GM04504 (cell line): ENCODE measurements around the gene ALDH18A1.

ENCODE experiments used
- DNase-seq: peaks from one replicate; pipeline ENCODE4 v3.0.0-alpha.2; 2012; ENCODE audit warnings: low read depth

Gene ALDH18A1

DNA sequence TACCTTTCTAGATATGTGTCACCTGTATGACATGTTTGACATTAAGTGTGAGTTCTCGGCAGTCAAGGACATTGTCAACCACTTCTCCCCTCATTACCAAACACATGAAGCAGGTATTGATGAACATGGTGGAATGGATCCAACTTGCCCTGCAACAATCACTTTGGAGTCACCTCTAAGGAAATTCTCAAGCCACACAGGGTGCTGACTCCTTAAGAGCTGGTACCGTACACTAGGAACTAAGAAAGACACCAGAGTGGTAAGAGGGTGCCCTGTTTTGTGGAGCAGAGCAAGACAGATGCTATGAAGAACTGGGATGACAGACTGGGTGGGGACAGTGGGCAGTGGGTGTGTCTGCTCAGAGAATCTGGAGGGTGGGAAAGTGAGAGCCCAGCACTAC lies 77.9 kb downstream of the ALDH18A1 start:
- no peak for DNase-seq

DNA sequence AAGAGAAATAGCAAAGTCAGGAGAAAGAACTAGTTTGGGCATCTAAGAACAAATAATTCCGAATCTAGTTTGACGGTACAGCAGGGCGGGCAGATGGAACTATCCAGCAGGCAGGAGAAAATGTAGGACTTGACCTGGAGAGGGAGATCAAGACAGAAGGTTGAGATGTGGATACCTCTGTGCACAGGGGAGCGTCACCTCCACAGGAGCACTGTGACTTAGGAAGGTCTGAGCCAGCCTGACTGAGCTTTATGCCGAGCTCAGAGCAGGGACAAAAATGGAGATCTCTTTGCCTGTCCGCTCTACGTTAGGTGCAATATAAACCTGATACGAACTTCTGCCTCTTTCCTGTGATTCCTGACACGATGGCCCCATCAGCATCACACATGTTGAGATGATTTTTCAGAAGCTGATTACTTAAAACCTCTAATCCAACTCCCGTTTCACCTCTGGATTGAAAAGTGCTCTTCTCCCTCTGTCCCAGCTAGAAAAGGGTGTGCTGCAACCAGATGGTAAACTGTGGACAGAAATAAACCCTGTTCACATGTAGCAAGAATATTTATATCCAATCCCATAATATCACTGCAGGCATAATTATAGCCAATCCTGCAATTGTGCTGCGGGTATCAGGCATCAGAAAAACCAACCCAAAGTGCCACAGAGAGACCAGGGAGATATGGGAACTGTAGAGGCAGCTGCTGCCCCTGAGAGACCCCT lies 81.7 kb downstream of the ALDH18A1 start:
- no peak for DNase-seq

DNA sequence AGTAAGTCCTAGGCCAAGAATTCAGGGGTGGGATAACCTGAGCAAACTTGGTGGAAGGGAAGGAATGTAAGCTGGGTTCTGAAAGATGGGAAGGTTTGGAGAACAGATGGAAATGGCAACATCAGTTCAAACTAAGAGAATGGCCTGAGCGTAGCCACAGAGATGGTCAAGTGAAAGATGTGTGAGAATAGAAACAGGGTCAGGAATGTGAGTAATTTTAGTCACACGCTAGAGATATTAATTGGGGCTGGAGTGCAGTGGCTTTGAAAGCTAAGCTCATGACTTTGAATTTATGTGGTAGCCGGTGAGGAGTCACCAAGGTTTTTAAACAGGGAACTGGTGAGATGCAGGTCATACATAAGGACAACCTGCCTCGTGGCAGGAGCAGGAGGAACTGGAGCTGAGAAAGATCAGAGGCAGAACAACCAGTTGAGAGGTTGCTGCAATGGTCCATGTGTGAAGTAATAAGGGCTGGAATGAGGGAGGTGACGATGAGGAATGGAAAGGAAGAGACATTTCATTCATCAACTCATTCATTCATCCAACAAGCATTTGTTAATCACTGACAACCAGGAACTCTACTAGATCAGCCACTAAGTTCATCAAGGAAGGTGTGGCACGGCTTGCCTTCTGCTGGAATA lies 82.4 kb downstream of the ALDH18A1 start:
- no peak for DNase-seq

DNA sequence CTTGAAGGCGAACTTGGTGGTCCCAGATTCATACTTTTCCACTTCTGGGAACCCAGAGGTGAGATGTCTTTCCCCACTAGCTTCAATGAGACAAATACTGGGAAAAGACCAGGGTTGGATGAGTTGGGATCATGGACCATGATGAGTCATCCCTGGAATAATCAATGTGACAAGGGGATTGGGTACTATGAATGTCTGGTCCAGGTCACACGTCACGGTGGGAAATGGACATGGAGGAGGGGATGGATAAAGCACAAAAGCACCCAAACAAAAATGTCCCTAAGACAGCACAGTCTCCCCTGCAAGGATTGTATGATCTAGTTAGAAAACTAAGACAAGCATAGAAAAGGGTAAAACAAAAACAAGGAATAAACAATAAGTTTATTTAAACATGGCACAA lies 83.0 kb downstream of the ALDH18A1 start:
- no peak for DNase-seq

DNA sequence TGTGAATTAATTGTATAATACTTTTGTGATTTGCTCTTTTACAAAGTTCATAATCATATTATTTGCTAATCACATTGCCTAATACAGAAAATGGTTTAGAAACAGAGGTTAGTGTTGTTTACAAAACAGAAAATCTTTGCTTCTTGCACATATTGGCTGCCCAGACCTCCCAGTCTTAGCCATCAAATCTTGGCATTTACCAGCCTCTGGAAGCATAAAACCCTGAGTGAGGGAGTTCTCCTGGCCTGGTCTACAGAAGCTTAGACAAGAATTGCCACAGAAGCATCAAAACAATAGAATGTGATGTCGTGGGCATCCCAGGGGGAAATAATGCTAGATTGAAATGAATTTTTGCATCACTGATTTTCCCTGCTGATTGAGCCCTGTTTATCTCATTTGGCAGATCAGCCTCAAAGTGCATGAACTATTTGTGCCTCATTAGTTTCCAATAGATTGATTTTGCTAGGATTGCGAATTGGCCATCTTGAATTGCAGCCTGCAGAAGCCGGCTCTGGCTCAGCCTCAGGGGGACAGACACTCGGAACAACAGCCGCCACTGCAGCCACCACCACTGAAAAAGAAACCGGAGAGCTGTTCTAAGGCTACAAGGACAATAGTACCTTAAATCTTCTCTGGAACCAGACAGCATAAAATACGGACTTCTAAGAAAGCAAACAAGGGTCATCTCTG lies 84.2 kb downstream of the ALDH18A1 start:
- DNase-seq: no peak

DNA sequence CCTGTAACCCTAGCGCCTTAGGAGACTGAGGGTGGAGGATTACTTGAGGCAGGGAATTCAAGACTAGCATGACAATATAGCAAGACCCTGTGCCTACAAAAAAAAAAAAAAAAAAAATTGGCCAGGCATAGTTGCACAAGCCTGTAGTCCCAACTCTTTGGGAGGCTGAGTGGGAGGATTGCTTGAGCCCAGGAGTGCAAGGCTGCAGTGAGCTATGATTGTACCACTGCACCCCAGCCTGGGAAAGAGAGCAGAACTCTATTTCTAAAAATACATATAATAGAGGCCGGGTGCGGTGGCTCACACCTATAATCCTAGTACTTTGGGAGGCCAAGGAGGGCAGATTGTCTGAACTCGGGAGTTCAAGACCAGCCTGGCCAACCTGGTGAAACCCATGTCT lies 85.1 kb downstream of the ALDH18A1 start:
- no peak for DNase-seq

DNA sequence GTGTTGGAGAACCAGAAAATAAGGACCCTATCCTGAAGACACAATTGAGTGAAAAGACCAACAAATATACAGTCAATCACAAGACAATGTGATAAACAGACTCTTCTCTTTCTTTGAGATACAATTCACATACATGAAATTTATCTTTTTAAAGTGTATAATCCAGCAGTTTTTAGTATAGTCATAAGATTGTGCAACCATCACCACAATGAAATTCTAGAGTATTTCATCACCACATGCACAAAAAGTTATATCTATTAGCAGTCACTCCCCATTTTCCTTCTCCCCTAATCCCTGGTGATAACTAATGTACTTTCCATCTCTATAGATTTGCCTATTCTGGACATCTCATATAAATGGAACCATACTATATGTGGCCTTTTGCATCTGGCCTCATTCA lies 87.1 kb downstream of the ALDH18A1 start:
- DNase-seq: no peak

DNA sequence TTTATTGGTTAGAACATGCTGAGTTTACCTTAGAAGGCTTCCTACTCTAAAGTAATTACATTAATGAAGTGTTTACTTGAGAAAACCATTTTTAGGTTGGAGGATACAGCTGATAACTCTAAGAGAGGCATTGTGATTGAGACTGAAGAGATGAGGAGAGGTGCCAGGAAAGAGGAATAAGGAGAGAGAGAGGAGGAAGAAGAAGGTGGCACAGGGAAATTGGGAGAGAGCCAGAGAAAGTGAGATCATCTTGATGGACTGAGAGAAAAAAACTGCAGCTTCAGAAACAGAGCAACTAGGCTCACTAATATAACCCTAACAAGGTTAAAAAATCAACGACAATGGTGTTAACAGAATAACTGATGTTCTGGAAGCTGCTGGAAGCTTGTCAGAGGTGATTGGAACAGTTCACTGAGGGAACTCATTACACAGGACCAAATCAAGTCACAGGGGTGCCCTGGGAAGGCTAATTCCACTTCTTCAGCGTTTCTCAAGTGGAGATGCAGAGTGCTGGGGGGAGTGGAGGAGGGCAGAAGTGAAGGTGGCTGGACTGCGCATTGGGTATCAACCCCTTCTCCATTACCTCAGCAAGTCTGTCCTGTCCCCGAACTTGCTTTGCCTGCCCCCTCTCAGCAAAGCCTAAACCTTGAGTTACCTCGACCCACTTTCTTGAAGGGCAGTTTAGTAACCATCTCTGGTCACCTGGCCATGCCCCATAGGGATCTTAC lies 88.4 kb downstream of the ALDH18A1 start:
- no peak for DNase-seq

DNA sequence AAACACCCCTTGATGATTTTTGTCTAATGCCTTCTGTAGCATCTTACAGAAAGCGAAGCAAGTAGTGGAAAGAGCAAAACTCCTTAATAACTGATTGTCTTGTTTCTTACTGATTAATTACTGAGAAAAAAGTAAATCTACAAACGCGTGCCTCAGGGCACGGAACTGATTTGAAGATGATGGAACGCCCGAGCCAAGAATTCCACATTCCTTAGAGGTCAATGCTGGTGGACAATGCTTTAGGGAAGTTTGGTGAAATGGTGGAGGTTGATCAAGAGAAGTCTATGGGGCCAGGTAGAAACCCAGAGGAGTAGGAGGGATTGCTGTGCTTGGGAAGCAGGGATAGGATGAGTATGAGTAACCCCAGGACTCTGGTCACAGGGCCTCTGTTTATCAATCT lies 90.4 kb downstream of the ALDH18A1 start:
- DNase-seq: no peak

DNA sequence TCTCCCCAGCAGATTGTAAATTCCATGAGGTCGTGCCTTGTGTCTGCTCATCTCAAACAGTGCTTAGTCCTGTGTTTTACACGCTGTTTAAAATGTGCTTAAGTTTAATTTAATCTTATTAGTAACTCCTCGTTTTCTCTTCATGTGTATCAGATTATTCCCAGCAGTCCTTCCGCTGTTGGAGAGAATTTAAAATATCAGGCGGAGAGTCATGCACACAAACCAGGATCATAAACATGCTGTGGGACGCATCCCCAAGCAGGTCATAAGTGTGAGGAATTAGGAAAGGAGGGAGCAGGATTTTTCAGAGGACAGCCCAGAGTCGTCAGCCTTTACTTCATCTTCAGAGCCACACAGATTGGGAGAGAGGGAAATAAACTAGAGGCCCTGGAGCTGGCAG lies 91.2 kb downstream of the ALDH18A1 start:
- no peak for DNase-seq

DNA sequence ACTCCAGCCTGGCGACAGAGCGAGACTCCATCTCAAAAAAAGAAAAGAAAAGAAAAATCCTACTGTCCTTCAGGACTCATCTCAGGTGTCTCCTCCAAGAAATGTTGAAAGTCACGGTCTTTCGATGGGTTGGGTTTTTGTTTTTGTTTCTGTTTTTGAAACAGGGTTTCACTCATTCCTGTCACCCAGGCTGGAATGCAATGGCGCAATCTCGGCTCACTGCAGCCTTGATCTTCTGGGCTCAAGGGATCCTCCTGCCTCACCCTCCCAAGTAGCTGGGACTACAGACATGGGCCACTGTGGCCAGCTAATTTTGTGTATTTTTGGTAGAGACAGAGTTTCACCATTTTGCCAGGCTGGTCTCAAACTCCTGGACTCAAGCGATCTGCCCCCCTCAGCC lies 92.2 kb downstream of the ALDH18A1 start:
- DNase-seq: no peak

DNA sequence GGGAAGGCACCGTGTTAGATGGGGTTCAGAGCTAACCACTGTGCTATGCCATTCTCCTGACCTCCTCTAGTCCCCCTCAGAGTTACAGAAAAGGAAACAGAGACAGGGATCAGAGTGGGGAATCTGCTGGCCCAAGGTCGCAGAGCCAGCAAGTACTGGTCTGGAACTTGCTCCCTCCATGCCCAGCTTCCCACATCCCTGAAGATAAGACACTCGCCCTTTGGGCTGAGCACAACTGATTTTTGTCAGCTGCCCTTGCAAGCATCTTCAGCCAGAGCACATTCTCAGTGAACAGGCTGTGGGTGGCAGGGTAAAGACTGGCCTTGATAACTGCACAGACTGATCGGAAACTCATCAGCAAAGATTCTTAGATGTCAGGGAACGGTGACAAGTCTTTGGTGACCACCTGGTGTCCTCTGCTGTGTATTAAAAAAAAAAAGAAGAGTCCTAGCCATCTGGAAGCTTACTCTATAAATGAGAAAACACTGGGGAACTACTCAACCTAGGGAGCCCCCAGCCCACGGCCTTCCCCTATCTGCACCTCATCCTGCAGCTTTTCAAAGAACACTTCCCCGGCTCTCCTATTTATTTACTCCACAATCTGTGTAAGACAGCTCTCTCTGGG lies 94.1 kb downstream of the ALDH18A1 start:
- no peak for DNase-seq

DNA sequence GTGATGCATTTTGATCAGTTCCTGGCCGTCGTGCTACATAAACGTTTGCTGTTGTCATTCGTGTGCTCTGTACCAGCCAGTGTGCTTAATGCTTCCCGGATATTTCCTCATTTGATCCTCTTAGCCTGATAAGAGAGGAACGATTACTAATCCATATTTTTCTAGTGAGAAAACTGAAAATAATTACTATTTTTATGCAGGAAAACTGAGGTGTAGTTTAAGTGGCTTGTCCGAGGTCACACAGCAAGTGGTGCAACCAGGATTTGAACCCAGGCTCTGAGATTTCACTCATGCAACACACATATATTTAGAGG lies 94.7 kb downstream of the ALDH18A1 start:
- DNase-seq: no peak

DNA sequence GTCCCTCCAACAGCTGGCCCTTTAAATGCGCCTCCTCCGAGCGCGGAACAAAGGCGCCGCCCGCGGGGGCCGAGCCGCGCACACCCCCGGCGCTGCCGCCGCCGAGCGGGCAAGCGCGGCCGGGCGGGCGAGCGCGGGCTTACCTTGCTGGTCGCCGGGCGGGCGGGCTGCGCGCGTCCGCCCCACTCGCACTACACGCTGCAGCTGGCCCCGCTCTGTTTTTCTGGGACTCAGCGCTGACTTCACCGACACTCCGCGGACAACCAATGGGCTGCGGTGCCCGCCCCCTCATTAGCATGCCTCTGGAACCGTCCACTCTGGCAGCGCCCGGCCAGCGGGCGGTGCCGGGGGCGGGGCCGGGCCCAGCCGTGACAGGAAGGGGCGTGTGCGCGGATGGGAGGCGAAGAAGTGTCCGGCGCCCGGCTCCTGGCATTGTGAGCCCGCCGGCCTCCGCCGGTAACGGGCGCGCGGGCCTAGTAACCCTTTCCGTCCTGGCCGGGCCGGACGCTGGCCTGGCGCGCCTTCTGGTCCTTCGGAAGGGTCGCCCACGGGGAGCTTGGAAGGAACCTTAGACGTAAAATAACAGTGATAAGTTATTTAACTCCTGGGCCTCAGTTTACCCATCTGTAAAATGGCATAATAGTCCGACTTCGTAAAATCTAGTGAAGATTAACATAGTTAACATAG lies 95.2 kb downstream of the ALDH18A1 start, which contains the start of gene SORBS1:
Gene SORBS1 (minus strand): TSS at position 195 of the 687 bp plus-strand sequence. CDS start 120,236 bp downstream, outside the sequence.
- peak; percentile 89 for DNase-seq

DNA sequence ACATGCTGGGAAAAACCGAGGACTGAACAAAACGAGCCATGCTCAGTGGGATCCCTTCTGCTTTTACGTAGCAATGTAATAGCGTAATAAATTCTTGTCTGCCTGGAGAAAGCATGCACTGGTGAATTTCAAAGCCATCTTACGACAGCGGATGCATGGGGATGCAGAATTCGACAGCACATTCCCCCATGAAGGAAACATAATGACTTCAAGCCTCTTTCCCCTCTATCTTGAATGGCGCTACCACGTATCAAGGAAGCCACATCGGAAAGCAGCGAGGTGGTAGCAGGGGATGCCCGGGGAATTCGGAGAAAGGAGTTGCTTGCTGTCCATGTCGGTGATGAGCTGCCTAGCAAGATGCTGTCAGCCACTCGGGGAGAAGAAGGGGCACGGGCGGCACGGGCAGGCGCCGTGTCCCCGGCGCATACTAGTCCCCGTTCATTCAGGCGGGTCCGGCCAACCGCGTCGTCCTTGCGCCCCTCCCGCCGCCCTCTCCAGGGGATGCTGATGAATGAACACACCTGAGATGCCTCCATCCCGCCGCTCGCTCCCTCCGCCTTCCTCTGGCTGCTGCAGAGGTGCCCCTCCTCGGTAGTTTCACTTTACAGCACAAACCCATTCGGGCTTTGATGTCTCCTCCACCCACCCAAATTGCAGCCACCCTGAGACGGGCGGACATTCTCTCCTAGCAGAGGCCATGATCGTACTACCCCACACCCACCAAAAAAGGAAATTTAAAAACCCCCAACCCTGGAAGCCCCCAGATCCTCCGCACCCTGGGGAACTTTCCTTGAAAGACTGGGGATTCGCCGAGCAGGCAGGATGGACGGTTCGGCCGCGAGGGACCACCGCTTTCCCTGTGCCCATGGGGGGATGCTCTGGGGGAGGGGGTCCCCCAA lies 96.0 kb downstream of the ALDH18A1 start:
- DNase-seq: no peak

DNA sequence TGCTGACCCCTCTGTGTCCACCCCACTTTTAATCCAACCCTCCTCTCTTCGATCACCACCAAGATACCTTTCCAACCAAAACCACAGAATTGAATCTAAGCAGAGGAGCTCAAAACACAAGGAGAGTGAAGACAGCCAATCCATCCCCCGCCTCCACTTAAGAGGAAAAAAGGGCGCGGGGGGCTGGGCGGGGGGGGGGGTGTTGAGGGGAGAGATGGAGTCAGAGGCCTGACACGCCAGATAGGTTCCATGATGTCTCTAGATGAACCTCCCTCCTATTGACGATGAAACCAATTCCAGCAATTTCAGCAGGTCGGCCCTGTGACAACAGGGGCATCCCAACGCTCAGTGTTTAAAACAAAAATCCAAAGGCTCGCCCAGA lies 96.6 kb downstream of the ALDH18A1 start:
- no peak for DNase-seq

DNA sequence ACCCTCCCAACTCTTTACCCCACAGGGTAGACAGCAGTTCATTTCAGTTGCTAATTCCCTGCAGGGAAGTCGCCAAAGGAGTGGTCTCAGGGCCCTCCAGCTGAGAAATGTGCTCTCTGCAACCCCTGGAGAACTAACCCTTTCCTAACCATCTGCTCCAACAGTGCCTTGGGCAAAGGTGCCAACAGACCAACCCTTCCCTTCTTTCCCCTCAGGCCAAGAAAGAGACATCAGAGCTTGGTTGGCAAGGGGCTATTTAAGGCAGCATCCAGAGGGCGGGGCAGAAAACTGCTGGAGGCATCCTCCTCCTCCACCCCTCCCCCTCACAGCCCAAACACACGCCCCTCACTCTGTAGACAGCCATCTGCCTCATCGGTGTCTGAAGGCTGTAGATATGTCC lies 97.0 kb downstream of the ALDH18A1 start:
- no peak for DNase-seq

DNA sequence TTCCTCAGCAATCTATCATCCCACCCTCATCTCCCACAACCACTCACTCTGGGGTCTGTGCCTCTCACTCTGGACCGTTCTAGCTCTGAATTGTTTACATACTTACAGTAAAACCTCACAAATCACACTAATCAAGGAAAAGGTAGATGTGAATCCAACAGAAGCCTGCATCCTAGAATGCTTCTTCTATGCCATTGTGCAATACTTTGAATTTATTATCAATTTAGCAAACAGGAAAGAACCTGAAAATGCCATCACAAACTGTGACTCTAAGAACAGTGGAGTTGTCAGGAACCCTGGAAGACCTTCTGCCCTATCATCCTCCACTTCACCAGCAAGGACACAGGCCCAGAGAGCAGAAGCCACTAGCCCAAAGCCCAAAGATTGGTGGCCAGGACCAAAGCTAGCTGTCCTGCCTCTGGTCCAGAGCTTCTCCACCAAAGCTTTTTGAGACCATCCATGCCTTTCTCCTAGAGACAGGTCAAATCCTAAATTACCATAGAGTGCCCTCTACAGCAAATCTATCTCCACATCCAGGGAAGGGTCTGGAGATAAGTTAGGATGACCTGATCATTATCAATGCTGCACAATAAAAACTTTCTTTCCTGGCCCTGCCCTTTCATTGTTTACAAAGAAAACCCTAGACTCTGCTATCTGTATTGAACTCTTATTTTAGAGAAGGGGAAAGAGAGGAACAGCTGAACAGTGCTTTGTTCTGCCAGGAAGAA lies 97.8 kb downstream of the ALDH18A1 start:
- DNase-seq: no peak

DNA sequence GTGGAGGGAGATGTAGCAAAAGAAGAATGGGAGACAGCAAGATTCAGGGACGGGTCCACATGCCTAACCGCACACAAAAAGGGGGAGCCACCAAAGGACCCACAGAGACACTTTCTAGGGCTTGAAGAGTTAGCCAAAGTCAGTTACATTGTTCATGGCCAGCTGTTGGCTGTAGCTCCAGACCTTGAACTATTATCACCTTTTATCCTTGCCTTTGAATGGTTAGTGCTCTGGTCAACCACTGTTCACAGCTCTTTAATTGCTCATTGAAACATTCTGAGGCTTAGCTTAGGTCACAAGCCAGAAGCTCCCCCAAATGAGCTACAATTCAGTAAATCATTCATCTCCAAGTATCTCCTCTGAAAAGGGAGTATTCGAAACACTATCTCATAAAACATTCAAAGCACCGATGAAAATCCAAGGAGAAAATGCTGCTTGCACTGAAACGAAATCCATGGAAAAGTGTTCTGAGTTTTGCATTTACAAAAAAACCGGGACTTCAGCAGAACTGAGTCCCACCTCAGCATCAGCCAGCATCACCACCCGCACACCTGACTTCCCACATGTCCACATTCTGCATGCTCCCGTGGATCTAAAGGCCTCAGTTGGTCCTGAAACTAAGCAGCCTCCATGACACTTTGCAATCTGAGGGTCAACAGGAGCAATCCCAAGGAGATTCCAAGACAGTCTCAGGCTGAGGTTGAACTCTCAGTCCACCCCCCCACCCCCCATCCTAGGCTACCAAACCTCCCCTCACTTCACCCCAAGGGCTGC lies 99.3 kb downstream of the ALDH18A1 start:
- no peak for DNase-seq
